NCI-H2081 (cell line): ENCODE data around the gene ARHGAP44.

Experiments
- DNase-seq, 2 experiments: peaks; one replicate each; lab custom pipeline; 2025; lab: John Stamatoyannopoulos, UW

Gene ARHGAP44

DNA sequence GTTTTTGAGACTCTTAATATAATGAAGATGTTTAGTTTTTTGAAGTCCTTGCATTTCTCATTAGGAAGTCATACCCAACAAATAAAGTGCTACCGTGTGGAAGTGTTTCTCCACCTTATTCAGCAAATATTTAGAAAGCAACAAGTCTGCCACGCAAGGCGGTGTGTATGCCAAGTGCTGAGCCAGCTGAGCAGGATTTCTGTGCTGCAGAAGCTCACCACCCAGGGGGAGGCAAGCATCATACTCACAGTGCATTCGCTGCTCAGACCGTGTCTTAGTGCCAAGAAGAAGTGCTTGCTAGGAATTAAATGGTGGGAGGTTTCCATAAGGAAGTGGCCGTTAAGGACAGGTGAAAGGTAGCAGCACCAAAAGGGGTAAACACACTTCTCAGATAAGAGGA, 111.2 kb downstream of the ARHGAP44 start:
- no peak for DNase-seq

- no peak for DNase-seq
These were observed 112.7 kb downstream of the ARHGAP44 start for GRCh38 chr17:12902046-12902445.

DNA sequence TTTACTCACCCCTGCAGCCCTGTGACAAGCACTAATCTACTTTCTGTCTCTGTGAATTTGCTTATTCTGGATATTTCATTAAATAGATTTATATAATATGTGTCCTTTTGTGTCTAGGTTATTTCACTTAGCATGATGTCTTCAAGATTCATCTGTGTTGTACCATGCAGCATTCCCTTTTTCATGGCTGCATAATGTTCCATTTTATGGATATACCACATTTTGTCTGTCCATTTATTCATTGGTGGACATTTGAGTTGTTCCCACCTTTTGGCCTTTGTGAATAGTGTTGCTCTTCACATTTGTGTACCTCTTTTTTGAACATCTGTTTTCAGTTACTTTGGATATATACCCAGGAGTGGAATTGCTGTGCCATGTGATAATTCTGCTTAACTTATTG, 118.2 kb downstream of the ARHGAP44 start:
- DNase-seq, result no peak

DNA sequence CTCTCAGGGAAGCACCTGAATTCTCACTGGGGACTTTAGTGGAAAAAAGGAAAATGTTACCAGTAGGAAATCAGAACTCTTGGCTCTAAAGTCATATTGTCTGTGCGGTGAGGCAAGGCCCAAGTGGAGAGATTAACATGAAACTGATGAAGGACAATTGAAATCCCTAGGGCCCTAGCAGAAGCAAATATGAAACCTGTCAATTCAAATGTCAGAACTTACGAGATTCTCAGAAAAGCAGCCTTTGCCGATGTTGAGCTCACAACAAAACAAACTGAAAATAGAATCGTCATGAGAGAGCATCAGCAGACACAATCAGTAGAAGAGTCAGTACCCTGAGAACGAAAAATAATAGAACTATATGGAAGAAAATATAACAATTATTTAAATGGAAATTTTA, 119.7 kb downstream of the ARHGAP44 start:
- no peak for DNase-seq

DNA sequence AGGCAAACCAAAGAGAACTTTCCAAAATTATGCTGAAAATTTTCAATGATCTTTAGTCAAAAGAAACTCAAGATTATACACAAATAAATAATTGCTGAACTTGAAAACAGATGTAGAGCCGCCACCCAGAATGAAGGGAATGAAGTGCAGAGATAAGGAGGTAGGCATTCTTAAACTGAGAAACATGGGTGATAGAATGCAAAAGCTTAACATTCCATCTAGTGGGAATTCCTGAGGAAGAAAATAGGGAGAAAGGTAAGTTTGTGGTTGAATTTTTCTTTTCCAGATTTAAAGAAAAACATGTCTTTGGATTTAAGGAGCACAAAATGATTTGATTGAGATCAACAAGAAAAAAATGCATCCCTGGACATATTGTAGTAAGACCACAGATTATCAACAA, 120.2 kb downstream of the ARHGAP44 start:
- DNase-seq, result no peak

- DNase-seq, result no peak
These were observed 121.9 kb downstream of the ARHGAP44 start for GRCh38 chr17:12911239-12911638.

DNA sequence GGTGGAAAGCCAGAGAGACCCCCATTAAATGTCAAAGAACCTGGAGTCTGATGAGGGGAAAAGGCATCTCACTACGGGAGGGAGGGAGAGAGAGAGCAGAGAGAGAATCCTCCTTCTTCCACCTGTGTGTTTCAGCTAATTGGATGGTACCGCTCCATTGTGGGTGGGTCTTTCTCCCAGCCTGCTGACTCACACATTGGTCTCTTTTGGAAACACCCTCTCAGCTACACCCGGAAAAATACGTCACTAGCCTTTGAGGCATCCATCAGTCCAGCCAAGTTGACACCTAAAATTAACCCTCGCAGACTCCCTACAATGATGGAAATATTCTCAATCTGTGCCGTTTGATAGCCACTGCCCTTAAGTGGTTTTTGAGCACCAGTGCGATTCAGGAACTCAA, 128.1 kb downstream of the ARHGAP44 start:
- DNase-seq, result no peak

- no peak for DNase-seq
These were observed 128.8 kb downstream of the ARHGAP44 start for GRCh38 chr17:12918142-12918541.

DNA sequence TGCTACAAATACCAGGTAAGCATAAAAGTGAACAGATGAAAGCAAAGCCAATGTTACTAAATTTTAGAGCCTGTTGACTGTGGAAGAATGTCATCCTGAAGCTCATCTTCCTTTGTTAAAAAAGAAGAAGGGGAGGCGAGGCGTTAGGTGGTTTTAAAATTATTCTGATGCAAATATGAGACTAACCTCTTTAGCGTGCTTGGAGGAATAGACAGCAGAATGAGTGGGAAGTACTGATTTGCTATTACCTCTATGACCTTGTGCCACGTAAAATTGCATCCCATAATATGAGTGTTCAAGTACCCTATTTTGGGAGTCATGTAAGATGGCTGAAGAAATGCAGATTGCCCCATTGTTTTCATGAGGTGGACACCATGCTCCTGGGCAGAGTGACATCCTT, 132.8 kb downstream of the ARHGAP44 start:
- no peak for DNase-seq

- DNase-seq, result no peak
These were observed 135.3 kb downstream of the ARHGAP44 start for GRCh38 chr17:12924614-12925013.

DNA sequence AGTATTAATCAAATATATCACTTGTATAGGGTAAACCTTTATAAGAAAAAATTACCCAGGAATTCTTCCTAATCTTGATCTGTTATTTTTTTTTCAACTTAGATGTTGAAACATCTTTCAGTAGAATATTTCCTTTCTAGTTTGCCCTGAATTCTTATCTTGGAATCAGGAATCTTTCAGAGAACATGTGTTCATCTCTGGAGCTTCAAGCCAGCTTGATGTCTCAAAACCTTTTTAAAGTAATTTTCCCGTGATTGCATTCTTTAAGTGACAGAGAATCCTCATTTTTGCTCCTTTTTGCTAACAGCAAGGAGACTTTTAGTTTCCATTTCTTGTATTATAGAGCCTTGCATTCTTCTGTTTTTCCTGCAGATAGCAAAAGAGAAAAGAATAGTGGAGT, 137.7 kb downstream of the ARHGAP44 start:
- DNase-seq, result no peak

GRCh38 chr17:12927541-12928425, 138.5 kb downstream of the ARHGAP44 start:
- DNase-seq, result no peak

DNA sequence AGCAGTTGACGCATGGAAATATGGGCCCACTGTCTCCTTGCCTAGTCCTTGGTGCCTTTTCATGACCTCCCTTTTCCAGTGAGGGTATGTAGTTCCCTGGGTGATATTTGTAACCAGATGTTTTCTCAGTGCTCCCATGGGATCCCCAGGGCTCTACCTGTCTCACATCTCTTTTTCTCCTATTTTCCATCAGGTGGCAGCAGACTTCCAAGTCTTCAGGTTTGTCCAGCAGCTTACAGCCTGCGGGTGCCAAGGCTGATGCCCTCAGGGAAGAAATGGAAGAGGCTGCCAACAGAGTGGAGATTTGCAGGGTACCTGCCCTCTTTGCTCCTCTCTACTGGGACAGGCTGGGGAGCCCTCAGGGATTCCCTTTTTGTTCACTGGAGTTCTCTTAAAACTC, 139.4 kb downstream of the ARHGAP44 start:
- no peak for DNase-seq

DNA sequence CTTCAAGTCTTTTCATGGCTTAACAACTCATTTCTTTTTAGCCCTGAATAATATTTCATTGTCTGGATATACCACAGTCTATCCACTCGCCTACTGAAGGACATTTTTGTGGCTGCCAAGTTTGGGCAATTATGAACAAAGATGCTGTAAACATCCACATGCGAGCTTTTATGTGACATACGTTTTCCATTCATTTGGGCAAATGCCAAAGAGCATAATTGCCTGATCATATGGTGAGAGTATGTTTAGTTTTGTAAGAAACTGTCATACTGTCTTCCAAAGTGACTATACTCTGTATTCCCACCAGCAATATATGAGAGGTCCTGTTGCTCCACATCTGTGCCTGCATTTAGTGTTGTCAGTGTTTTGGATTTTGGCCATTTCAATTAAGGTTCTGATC, 147.2 kb downstream of the ARHGAP44 start:
- no peak for DNase-seq

GRCh38 chr17:12940699-12941098, 151.4 kb downstream of the ARHGAP44 start:
- no peak for DNase-seq

DNA sequence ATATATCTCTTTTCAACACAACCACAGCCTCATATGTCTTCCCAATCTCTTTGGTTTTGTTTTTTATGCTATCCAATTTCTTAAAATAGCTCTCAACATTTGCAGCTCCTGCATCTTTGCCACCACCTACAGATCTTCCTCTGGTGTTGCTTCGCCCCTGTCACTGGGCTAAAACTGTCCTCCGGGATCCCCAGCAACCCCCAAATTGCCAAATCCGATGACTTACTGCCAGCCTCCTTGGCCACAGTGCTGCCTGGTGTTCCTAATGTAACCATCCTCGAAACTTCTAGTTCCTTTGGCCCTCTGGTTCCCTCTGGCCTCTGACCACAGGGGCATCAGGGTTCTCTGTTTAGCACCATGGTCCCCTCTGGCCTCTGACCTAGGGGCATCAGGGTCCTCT, 157.7 kb downstream of the ARHGAP44 start:
- no peak for DNase-seq

GRCh38 chr17:12952012-12952411, 162.7 kb downstream of the ARHGAP44 start:
- DNase-seq, result no peak

GRCh38 chr17:12953156-12953555, 163.9 kb downstream of the ARHGAP44 start:
- no peak for DNase-seq

GRCh38 chr17:12955521-12955920, 166.2 kb downstream of the ARHGAP44 start:
- no peak for DNase-seq

DNA sequence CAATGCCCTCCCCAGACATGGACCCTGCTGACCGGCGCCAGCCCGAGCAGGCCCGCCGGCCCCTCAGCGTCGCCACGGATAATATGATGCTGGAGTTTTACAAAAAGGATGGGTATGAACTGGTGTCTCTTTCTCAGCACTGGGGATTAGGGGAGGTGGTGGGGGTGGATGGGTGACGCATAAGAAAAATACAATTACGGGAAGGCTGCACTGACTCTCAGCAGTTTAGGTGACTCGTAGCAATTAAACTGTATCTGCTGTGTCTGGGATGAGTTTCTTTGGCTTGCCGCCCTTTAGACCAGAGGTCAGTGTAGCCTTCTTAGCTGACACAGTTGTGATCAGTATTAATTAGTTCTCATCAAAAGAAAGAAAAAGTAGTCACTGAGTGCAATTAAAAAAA, 169.5 kb downstream of the ARHGAP44 start:
- DNase-seq, result no peak

- no peak for DNase-seq
These were observed 170.1 kb downstream of the ARHGAP44 start for GRCh38 chr17:12959441-12959840.

- DNase-seq, result no peak
These were observed 172.4 kb downstream of the ARHGAP44 start for GRCh38 chr17:12961655-12962054.

DNA sequence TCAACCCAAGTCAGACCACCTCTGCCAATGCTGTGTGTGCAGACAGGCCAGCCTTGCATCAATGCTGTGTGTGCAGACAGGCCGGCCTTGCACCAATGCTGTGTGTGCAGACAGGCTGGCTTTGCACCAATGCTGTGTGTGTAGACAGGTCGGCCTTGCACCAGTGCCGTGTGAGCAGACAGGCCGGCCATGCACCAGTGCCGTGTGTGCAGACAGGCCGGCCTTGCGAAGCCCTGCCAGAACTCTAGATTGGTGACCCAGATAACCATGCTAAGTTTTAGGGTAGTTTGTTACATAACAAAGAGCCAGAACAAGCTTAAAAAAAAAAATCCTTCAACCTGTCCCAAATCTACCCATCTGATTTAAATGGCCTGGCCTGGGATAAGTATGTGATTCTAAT, 174.2 kb downstream of the ARHGAP44 start:
- DNase-seq, result no peak

- DNase-seq, result no peak
These were observed 174.9 kb downstream of the ARHGAP44 start for GRCh38 chr17:12964162-12964561.
